HT-29 (cell line): Measurements from ENCODE around the gene SLC24A5. TPM values are rescaled to one million over a fixed set of nuclear protein-coding genes. Genes with fewer than 3 reads are reported as not detected.

Experiments
- DNase-seq: peaks from one replicate; pipeline ENCODE4 v3.0.0-alpha.2; 2015; ENCODE audit warnings: low spot score
- total RNA-seq: library from RNA; depleted of rRNA; stranded (reverse); fragments of >200 nt; shearing (Covaris generic); gene quantifications from 2 replicates; pipeline ENCODE4 v1.2.3, GENCODE V29; 2014; rRNA removed

SLC24A5 gene
- not detected in 2 replicates for total RNA-seq

- no peak for DNase-seq
Observed at GRCh38 chr15:48120745-48121144, at the start of gene SLC24A5. Gene SLC24A5, plus strand, starts transcription at chr15:48120990. Its CDS starts 55 bp downstream, at chr15:48121045.

- no peak for DNase-seq
Observed at GRCh38 chr15:48072941-48073340, 47.8 kb upstream of the SLC24A5 start.

GRCh38 chr15:48073881-48074280 lies 46.9 kb upstream of the SLC24A5 start:
- no peak for DNase-seq

- DNase-seq, result no peak
Observed at GRCh38 chr15:48076454-48076853, 44.3 kb upstream of the SLC24A5 start.

DNA sequence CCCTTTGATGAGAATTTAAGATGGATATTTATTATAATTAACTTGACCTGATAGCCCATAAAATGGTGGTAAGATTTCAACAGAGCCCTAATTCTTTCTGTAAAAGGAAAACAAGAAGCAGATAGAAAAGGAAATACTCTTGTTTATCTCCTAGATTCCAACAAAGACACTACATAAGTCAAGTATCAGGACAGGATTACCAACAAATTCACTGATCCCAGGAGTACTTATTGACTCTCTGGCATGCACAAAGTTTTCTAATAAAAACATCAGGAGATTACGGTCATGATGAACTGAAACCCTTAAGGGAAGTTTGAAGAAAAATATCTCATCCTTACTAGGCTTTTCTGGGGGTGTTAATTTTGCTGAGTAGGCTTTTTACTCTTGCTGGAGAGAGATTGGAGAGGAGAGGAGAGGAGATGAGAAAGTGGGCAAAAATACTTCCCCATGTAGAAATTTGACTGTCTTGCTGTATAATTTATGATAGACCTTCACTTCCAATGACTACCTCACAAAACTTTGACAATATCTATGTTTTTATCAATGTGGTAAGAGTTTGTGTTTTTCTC lies 43.1 kb upstream of the SLC24A5 start:
- DNase-seq, result no peak

GRCh38 chr15:48084759-48085590 lies 35.8 kb upstream of the SLC24A5 start:
- peak; percentile 34 for DNase-seq

GRCh38 chr15:48085591-48085930 lies 35.2 kb upstream of the SLC24A5 start:
- DNase-seq, result no peak

DNA sequence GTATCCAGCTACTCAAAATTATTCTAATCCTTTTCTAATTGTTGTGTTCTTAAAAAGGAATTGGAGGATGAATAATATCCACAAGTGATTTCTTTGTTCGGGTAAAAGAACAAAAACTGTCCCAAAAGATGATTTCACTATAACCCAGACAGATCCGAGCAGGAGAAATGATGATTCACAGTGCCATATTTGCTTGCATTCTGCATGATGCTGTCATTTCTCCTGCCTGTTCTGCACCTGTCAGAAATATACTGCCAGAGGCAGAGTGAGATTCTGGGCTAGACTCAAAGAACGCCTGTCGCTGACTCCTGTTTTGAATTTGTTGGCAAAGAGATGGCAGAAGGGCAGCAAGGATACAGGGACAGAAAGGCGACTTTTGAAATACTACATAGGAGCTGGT lies 34.7 kb upstream of the SLC24A5 start:
- no peak for DNase-seq

GRCh38 chr15:48086576-48086975 lies 34.2 kb upstream of the SLC24A5 start:
- no peak for DNase-seq

GRCh38 chr15:48087844-48088243 lies 32.9 kb upstream of the SLC24A5 start:
- DNase-seq, result no peak

GRCh38 chr15:48089702-48090101 lies 31.1 kb upstream of the SLC24A5 start:
- no peak for DNase-seq

- no peak for DNase-seq
Observed at GRCh38 chr15:48090115-48090514, 30.7 kb upstream of the SLC24A5 start.

GRCh38 chr15:48090666-48091065 lies 30.1 kb upstream of the SLC24A5 start:
- no peak for DNase-seq

DNA sequence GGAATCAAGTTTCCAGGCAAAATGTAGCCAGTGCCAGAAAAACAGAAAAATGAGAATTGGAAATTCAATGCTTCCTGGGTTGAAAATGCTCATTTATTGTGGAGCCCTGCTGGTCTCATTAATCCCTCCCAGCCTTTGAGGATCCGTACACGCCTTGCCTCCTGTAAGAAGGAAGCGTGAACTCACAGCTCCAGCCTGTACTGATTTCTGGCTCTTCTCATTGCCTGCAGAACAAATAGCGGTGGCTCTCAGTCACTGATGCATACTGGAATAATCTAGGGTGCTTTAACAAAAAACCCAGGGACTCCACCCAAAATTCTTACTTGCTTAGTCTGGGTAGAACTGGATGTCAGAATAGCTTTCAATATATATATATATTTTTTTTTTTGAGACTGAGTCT lies 29.3 kb upstream of the SLC24A5 start:
- no peak for DNase-seq

- DNase-seq, result no peak
Observed at GRCh38 chr15:48096355-48096786, 24.4 kb upstream of the SLC24A5 start.

DNA sequence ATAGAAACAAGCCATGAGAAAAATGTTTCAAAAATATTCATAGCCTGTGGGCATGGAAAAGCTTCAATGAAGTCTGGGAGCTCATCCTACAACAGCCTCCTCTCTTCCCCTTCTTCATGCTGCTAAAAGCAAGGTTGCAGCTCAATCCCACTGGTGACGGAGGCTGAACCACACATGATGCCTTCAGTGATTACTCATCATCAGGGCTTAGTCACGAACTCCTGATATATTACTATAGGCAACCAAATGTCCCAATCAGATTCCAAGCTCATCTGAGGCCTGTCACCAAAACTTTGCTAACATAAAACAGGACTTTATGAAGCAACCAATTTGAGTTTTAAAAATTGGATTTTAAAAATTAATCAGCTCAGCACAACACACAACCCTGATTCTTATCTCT lies 24.0 kb upstream of the SLC24A5 start:
- DNase-seq, result no peak

DNA sequence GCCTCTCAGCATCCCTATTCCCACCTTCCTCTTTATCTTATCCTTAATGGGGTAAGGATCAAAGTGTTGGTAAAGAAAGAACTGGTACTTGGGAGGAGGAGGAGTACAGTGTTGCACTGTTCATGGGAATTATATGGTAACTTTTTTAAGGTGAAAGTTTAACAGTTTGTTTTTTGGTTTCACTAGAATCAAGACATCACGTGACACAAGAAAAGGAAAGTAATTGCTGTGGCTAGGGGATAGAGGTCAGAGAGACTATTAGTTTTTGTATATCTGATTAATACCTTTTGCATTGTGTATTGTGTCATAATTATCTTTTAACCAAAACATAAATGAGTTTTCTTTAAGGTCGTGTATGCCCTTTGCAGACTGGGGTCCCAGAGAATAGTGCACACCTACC lies 23.5 kb upstream of the SLC24A5 start:
- DNase-seq, result no peak

DNA sequence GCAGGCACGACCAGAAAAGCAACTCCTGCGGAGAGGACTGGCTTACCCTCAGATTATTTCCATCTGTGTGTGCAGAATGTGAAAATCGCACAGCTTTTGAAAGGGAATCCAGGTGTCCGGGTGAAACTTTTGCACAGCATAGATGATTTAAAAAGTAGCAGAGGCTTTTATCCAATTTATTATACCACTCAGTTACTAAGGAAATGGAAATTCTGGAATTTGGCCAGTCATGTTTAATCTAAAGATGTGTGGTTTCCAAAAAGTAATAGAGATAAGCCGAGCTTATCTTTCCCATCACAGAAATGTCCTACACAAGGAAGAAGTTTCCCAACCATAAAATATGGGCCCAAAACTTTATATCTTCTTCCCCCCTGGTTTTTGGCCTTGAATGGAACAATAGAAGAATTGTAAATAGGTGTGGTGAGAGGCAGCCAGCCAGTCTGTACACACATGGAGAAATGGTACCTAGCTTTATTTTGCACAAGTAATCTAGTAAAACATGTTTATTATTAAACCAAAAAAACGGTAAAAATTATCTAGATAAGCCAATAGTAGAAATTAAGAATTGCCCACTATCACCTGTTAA lies 19.3 kb upstream of the SLC24A5 start:
- DNase-seq, result no peak

DNA sequence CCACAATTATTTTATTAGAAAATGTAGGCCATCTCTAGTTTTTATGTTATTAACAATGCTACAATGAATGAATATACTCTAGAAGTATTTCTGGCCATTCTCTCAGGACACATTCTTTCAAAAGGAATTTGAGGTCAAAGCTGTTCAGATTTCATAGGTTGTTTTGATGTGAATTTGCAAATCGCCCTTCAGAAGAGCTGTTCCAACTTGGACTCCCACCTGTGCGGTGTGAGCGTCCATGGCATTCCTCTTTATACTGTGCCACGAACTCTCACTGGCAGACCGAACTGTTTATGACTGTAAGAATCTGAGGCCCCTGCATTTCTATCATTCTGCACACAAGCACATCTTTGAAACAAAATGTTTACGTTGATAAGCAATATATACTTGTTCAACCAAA lies 18.6 kb upstream of the SLC24A5 start:
- DNase-seq, result no peak

GRCh38 chr15:48103647-48104046 lies 17.1 kb upstream of the SLC24A5 start:
- no peak for DNase-seq

DNA sequence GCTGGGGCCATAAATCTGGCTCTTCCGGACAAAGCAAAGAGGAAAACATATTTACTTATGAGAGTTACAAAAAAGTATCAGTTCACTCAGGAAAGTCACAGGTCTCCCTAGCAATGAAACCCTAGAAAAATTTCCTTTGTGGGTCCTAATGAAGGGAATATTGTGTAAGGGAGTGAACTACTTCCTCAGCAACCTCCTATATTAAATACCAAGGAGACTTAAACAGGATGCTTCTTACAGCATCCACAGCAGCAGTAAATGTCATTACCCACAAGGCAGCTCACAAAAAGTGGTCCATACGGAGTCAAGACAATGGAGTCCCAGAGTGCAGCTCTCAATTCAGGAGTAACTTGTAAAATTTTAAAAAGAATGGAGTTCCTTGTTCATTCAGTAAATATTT lies 14.9 kb upstream of the SLC24A5 start:
- DNase-seq, result no peak

- no peak for DNase-seq
Observed at GRCh38 chr15:48109212-48109611, 11.6 kb upstream of the SLC24A5 start.
